Heart left ventricle (tissue), 13 donors: ENCODE data around the gene BLTP2.

Source experiments
- CTCF ChIP-seq, 12 donors: fragments of 200-600 bp; sonication (generic) in 4 of 12; IDR thresholded peaks; one replicate each; pipeline versions ENCODE4 v1.5.0 to v1.8.0; 2018 to 2022; ENCODE audit warnings: antibody characterized with exemption in 12 of 12, mild to moderate bottlenecking in 5 of 12
- POLR2A ChIP-seq, 2 donors: fragments of 450-650 bp; IDR thresholded peaks; one replicate each; pipeline ENCODE4 v1.6.1; 2017; ENCODE audit warnings: antibody characterized with exemption in 2 of 2, mild to moderate bottlenecking in 2 of 2, moderate library complexity in 2 of 2
- donor health status: ischemic (EF 13 %, LVEDD 7.1; RV severe dilation, severe dysfunction).
- donor health status: DM: no; HTN: yes; CAD: no.
- donor health status: DM: no; HTN: no; CAD: no.
- donor health status: ischemic (EF 25% LVEDD 6.9; RV normal size, moderate dysfunction).
- donor health status: ischemic (EF 25% LVEDD 5.7; RV mildly dilated, moderate dysfunction).
- donor health status: ischemic (EF 35%, LVEDD 5.7; RV mildly dilated, moderate dysfunction).
- donor health status: nonischemic (EF 11% LVEDD 7.7; RV severe dilation, severe dysfunction).
- donor health status: DM: yes; HTN: yes; CAD: no.
- donor health status: PGD.
- donor health status: ischemic (EF 29% LVEDD 5.4; RV normal size, mild dysfunction).
- donor health status: nonischemic (EF 23%, LVEDD 6.1; RV moderate dilation, normal function).

GRCh38 chr17:28665994-28666393 lies 21.0 kb upstream of the BLTP2 start:
- TF ChIP-seq POLR2A (IDR thresholded peaks at IDR 0.05), result no peak
- no peak for TF ChIP-seq CTCF (IDR thresholded peaks at IDR 0.05)
